ENCODE data around the gene RUVBL1. TPM values are rescaled to one million over a fixed set of nuclear protein-coding genes. Genes with fewer than 3 reads are reported as not detected.

Gene RUVBL1
- total RNA-seq, 2 donors from 2014 or later: 36.1 to 69.7 TPM

DNA sequence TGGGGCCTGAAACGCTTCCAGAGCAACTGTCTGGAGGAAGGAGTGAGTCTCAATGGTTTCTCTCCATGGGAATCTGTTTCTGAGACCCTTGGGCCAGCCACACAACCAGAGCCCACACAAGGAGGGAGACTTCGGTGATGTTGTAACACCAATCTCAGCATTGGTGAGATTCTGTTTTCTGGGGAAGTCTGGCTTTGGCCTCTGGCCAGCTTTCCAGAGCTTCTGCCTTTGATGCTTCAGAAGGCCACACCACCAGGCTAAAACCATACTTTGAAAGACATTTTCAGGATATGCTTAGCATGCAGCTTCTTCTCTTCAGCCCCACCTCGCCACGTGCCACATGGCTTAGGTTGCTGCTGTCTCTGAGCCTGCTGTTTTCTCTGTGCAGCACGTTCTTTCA, 26.0 kb upstream of the RUVBL1 start:
- H3K27ac Mint-ChIP-seq: no peak overlapping the region
- H3K36me3 Mint-ChIP-seq: peaks cover 0 to 5% of the 10 kb centered on the region in 2 donors
- ATAC-seq (no peak), DNase-seq (ENCODE audit: low spot score in 2 of 2) (no peak)
- peaks cover 3 to 10% of the 10 kb centered on the region in 2 donors for H3K9me3 Mint-ChIP-seq

DNA sequence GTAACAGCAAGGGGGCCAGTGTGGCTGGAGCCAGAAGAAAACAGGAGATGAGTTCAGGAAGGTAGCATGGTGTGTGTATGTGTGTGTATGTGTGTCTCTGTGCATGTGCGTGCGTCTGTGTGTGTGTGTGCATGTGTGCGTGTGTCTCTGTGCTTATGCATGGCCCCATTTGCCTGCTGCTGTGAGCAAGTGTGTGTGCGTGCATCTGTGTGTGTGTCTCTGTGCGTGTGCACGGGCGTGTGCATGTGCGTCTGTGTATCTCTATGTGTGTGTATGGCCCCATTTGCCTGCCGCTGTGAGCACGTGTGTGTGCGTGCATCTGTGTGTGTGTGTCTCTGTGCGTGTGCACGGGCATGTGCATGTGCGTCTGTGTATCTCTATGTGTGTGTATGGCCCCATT, 22.6 kb upstream of the RUVBL1 start:
- ATAC-seq: no peak
- Mint-ChIP-seq H3K27ac (no peak overlapping the region), H3K9me3 (no peaks in the 10 kb centered on the region), H3K36me3 (no peaks in the 10 kb centered on the region)
- DNase-seq (ENCODE audit: low spot score in 2 of 2): no peak

DNA sequence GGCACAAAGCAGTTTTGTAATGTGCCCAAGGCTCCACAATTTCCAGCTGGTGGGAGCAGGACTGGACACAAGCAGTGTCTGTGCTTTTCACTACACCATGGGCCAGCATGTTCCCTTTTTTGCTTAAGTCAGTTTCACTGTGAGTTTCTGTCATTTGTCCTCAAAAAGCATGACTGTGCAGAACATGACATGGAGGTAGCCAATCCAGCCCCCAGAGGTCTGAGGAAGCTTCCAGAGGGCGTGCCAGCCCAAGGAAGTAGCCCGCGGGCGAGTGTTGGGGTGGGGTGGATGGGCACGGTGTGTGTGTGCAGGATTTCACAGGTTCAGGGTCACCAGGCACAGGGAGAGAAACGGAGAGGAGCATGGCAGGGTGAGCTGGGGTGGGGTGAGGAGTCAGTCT, 21.7 kb upstream of the RUVBL1 start:
- Mint-ChIP-seq H3K27ac (no peak overlapping the region), H3K36me3 (no peaks in the 10 kb centered on the region), H3K9me3 (no peaks in the 10 kb centered on the region)
- ATAC-seq: no peak
- DNase-seq (ENCODE audit: low spot score in 2 of 2): no peak

DNA sequence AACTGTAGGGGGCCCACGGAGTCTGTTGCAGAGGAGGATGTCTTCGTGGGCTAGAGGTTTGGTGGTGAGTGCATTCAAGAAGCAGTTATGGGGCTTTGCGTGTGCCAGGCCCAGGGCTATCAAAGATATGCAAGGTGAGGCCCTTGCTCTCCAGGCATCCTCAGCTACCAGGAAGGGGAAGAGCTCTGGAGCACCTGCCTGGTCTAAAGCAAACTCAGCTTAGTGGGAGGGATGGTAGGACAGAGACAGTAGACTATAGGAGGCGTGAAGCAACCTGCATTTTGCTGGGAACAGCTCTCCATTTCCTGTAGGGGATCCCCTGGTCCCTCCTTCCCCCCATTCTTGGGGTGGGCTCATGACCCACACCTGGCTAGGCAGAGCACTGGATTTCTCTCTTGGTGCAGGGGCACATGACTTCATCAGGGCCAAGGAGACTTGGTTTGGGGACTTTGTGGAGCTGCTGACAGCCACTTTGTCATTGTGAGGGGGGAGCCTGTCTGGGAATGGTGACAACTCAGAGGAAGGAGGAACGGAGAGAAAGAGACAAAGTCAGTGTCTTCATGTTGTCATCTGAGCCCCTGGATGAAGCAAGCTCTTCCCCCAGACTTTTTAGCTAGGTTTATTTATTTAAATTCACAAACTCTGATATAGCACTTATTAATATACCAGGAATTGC, 21.0 kb upstream of the RUVBL1 start:
- DNase-seq (ENCODE audit: low spot score in 2 of 2): no peak
- H3K36me3 Mint-ChIP-seq: no peaks in the 10 kb centered on the region
- ATAC-seq: no peak
- H3K9me3 Mint-ChIP-seq: no peaks in the 10 kb centered on the region
- peak overlapping the region in 1 of 2 donors; percentile 34 for H3K27ac Mint-ChIP-seq

DNA sequence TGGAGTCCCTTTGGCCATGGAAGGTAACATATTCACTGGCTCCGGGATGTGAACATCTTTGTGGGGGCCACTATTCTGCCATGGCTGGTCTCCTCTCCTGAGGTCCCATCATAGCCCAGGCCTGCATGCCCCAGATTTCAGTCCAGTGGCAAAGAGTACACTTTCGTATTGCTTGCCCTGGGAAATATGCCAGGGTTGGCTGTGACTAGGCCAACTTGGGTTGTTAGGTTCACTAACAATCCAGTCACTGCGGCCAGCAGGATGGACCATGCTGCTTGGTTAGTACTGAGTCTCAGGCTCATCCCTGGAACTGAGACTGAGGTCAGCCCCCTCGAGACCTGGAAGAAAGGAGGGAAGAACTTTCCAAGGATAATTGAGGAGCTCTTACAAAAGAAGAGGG, 19.9 kb upstream of the RUVBL1 start:
- DNase-seq (ENCODE audit: low spot score in 2 of 2) (no peak), ATAC-seq (no peak)
- Mint-ChIP-seq H3K27ac (no peak overlapping the region), H3K9me3 (no peaks in the 10 kb centered on the region), H3K36me3 (no peaks in the 10 kb centered on the region)

DNA sequence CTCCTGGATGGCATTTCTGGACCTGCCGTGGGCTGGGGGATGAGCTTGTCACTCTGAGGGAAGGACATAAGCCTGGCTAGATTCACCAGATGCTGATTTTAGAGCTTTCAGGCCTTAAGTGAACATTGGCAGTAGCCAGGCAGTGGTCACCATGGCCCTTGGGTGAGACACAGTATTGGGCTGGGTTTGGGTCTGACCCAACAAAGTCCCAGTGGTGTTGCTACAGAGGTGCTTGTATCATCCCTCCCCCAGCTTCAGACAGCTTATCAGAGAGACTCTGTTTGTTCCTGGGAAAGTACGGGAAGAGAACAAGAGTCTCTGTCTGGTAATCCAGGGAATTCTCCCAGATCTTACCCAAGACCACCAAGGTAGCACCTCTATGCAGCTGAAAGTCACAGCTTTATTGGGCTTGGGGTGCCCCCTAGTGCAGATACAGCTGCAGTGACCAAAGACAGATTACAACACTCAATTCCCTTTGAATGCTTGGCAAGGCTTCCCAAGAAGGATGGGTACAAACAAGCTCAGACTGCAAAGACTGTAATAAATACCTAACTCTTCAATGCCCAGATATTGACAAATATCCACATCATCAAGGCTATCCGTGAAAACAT, 9.8 kb upstream of the RUVBL1 start:
- H3K27ac Mint-ChIP-seq: no peak overlapping the region
- DNase-seq (ENCODE audit: low spot score in 2 of 2): peak in 1 of 2 donors; percentile 38

DNA sequence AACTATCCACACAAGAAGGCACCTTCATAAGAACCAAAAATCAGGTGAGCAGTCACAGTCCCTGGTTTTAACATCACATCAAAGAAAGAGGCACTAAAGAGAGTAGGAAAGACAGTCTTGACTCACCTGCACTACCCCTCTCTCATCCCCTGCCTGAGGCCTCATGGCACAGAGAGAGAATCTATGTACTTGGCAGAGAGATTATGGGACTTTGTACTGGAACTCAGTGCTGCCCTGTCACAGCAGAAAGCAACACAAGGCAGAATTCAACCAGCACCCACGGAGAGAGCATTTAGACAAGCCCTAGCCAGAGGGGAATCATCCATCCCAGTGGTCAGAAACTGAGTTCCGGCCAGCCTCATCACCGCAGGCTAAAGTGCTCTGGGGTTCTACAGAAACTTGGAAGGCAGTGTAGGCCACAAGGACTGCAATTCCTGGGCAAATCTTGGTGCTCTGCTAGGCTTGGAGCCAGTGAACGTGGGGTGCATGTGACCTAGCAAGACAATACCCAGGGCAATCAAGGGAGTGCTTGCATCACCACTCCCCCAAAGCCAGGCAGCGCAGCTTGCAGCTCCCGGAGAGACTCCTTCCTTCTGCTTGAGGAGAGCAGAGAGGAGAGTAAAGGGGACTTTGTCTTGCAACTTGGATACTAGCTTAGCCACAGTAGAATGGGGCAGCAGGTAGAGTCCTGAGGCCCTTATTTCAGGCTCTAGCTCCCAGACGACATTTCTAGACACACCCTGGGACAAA, 8.5 kb upstream of the RUVBL1 start:
- Mint-ChIP-seq H3K9me3 (no peaks in the 10 kb centered on the region), H3K27ac (no peak overlapping the region), H3K36me3 (peaks cover 0 to 5% of the 10 kb centered on the region in 2 donors)
- DNase-seq (ENCODE audit: low spot score in 2 of 2): no peak
- no peak for ATAC-seq

More for the DNA sequence above, 9.8 kb upstream of the RUVBL1 start:
- no peaks in the 10 kb centered on the region for H3K9me3 Mint-ChIP-seq
- ATAC-seq: peak; percentile 46 to 65
- peaks cover 0 to 5% of the 10 kb centered on the region in 2 donors for H3K36me3 Mint-ChIP-seq

DNA sequence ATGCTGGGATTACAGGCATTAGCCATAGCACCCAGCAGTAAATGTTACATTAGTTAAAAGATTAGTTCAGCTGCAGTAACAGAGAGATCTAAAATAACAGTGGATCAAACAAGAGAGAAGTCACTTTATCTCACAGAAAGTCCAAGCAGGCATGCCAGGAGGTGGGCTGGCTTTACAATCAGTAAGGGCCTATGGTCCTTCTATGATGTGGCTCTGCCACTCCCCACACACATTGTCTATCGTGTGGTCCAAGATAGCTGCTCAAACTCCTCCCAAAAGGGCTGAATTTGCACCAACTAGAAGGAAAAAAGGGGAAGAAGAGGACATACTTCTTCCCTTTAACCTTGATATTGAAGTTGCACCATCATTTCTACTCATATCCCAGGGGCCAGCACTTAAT, 4.6 kb upstream of the RUVBL1 start:
- Mint-ChIP-seq H3K9me3 (peaks cover 3 to 8% of the 10 kb centered on the region in 2 donors), H3K36me3 (peaks cover 9 to 11% of the 10 kb centered on the region in 2 donors), H3K27ac (no peak overlapping the region)
- ATAC-seq (no peak), DNase-seq (ENCODE audit: low spot score in 2 of 2) (no peak)

DNA sequence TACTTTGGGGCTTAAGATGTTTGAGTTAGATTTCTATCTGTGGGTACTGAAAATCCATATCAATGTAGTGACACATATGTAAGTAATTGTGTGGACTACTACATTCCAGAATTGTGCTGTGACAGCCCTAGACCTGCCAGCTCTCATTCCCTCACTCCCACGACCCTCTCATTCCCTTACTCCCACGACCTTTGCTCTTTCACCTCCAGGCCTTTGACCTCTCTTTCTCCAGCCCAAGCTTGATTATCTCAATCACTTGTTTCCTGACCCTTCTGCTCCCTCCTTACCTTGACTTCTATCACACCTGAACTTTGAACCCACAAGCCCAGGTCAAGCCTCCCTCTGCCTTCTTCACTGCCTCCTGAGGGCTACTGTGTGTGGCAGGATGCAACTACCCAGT, 3.6 kb upstream of the RUVBL1 start:
- DNase-seq (ENCODE audit: low spot score in 2 of 2) (no peak), ATAC-seq (no peak)
- H3K27ac Mint-ChIP-seq: no peak overlapping the region
- H3K9me3 Mint-ChIP-seq: peaks cover 3 to 8% of the 10 kb centered on the region in 2 donors
- peaks cover 10 to 20% of the 10 kb centered on the region in 2 donors for H3K36me3 Mint-ChIP-seq

DNA sequence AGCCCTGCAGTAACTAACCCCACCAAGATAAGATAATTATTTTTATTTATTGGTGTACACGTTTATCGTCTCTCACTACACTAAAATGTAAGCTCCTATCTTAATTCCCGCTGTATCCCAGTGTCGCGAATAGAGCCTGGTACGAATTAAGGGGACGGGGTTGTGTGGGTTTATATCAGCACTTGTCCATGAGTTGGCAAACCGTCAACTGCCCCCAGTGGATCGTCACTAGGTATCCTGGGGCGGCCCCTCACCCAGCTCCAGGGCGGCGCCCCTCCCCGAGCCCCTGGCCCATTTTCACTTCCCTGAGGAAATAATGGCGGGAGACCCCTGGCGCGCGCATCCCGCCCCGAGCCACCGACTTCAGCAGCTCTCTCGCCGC, 465 bp downstream of the RUVBL1 start:
- no peak for DNase-seq (ENCODE audit: low spot score in 2 of 2)
- Mint-ChIP-seq H3K9me3 (peaks cover 3 to 8% of the 10 kb centered on the region in 2 donors), H3K36me3 (peaks cover 17 to 37% of the 10 kb centered on the region in 2 donors), H3K27ac (peak overlapping the region; percentile 95 to 100)
- ATAC-seq: peak in 1 of 2 donors; percentile 2

DNA sequence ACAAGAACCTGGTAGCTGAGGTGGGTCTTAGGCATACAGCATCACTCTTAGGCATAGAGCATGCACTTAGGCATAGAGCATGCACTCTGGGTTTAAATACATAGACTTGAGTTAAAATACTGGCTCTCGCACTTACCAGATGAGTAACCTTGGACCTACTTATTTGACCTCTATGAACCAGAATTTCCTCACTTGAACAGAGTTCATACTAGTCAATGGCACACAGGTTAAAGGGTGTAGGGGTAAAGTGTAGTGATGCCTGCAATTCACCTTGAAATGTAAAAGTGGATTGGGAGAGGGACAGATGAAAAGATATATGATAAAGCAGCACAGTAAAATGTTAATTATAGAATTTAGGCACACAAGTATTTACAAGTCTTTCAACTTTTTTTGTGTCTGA, 1.6 kb downstream of the RUVBL1 start:
- ATAC-seq (no peak), DNase-seq (ENCODE audit: low spot score in 2 of 2) (no peak)
- H3K36me3 Mint-ChIP-seq: peaks cover 23 to 45% of the 10 kb centered on the region in 2 donors
- peak overlapping the region in 1 of 2 donors; percentile 72 for H3K27ac Mint-ChIP-seq
- H3K9me3 Mint-ChIP-seq: peaks cover 3 to 8% of the 10 kb centered on the region in 2 donors

DNA sequence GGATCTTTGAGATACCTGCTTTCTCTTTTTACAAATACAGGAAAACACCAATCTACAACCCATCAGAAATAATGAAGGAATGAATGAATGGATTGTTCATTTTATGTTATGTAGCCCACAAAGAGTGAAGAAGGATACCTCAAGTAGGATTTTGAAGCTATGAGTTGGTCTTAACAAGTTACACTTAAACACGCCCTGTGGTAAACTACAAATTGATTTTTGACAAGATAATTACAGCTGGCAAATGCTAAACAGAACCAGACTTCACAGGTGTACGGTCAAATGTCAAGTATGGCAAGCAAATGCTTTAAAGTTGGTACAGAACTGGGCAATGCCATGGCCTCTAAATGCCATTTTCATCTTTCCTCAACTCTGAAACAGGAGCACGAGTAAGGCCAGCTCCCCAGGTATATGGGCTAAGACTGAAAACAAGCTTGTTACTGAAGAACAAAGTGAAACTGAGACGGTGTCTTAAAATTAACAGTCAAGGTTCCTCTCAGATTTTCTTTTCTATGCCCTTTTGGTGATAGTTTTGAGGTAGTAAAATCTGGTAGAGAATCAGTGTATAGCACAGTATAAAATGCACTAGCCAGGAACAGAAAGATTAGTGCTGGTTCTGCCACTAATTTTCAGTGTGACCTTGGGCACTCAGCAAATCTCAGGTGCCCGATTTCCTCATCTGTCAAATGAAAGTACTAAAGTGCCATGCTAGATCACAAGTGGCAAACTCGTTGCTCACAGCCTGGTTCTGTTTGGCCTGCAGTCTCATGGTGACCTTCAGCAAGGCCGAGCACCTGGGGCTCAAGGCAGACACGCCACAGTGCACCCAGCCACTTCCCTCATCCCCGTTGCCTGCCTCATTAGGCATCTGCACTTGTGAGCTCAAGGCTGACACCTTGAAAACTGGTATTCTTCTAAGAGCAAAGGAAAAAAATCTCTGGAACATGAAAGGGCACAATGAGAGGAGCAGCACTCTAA, 9.5 kb downstream of the RUVBL1 start:
- no peak for DNase-seq (ENCODE audit: low spot score in 2 of 2)
- peaks cover 39 to 54% of the 10 kb centered on the region in 2 donors for H3K36me3 Mint-ChIP-seq
- H3K27ac Mint-ChIP-seq: no peak overlapping the region
- ATAC-seq: no peak
- H3K9me3 Mint-ChIP-seq: no peaks in the 10 kb centered on the region

DNA sequence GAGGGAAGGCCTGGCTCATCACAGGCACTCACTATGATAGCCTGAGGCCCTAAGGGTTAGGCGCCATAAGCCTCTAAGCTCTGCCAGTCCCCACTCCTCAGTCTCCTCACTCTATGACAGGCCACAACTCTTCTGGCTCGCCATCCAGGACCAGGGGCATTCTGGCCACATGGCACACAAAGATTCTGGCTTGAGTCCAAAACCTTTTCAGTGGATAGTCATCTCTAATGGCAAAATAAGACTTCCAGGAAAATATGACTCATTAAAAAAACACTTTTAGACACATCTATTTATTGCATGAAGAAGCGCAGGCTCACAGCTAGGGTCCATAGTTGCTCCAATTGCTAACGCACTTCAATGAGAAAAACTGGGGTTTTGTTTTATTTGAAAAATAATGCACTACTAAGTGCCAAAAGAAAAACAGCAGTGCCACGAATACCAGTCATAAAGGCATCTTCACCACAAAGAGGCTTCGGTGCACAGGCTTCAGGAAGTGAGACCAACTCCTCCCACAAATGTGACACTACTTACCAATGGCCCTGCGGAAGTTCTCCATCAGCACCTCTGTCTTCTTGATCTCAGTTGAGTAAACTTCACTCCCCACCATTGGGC, 11.1 kb downstream of the RUVBL1 start:
- ATAC-seq: peak; percentile 92 to 95
- peak; percentile 54 to 57 for DNase-seq (ENCODE audit: low spot score in 2 of 2)
- H3K27ac Mint-ChIP-seq: peak overlapping the region; percentile 85 to 99
- H3K9me3 Mint-ChIP-seq: no peaks in the 10 kb centered on the region
- peaks cover 31 to 42% of the 10 kb centered on the region in 2 donors for H3K36me3 Mint-ChIP-seq

DNA sequence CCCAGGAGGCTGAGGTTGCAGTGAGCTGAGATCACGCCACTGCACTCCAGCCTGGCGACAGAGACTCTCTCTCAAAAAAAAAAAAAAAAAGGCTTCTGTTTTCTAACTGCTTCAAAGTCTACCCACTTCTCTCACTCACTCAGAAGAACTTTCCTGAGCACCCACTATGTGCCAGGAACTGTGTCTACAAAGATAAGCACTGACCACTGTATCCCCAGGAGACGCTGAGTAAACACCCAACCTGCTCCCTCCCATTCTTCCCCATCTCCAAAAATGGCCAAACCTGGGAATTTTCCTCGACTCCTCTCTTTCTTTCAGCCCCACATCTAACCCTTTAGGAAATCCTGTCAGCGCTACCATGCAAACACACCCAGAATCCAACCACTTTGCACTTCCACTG, 12.5 kb downstream of the RUVBL1 start:
- ATAC-seq (no peak), DNase-seq (ENCODE audit: low spot score in 2 of 2) (no peak)
- peaks cover 29 to 37% of the 10 kb centered on the region in 2 donors for H3K36me3 Mint-ChIP-seq
- H3K9me3 Mint-ChIP-seq: no peaks in the 10 kb centered on the region
- peak overlapping the region; percentile 81 to 85 for H3K27ac Mint-ChIP-seq

DNA sequence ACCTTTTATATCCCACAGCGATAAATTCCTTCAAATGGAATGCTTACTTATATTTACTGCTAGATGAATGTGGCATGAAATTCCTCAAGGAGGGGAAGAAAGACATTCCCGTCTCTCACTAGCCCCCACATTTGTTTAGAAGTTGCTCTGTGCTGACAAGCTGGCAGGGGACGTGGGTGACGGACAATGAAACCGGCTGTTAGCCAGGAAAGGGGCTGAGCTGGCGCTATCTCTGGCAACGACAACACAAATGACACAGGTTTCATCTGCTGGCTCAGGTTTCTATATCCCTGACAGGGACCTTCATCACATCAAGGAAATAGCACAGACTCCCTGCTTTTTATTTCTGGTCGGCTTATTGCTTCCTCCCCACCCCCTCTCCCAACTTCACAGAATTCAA, 15.8 kb downstream of the RUVBL1 start:
- DNase-seq (ENCODE audit: low spot score in 2 of 2): no peak
- Mint-ChIP-seq H3K9me3 (no peaks in the 10 kb centered on the region), H3K27ac (no peak overlapping the region), H3K36me3 (peaks cover 16 to 19% of the 10 kb centered on the region in 2 donors)
- ATAC-seq: no peak

DNA sequence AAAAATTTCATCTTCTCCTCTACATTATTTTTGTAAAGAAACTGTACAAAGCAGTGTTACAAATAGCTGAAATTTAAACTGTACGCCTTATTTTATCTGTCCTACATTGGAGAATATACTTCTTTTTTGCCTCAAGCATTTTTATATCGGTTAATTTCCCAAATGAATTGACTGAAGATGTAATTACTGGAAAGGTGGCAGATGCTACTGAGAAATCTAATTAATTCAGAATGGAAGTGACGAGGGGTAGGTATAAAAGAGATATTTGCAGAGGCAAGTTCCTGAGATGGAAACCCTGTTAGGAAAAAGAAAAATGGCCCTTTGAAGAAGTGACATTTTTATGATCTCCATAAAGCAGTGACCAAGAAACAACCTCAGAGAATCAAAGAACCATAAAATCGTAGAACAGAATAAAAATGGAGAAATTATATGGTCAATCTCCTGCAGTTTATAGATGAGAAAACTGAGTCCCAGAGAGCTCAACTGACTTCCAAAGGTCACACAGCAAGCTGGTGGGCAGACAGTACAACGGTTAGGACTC, 20.4 kb downstream of the RUVBL1 start:
- ATAC-seq (no peak), DNase-seq (ENCODE audit: low spot score in 2 of 2) (no peak)
- H3K27ac Mint-ChIP-seq: no peak overlapping the region
- no peaks in the 10 kb centered on the region for H3K9me3 Mint-ChIP-seq
- H3K36me3 Mint-ChIP-seq: peaks cover 0 to under 1% of the 10 kb centered on the region in 2 donors
